DOHH2 (cell line): ENCODE data around the gene POP4.

ENCODE experiments used
- EZH2phosphoT487 ChIP-seq: fragments of 200-600 bp; sonication (generic); IDR thresholded peaks from 2 replicates; pipeline ENCODE4 v1.6.1; 2017; ENCODE audit warnings: borderline replicate concordance, mild to moderate bottlenecking, antibody characterized with exemption, low read length, moderate library complexity, mixed read lengths
- TF ChIP-seq, protein P1 (sequence below): fragments of 200-600 bp; sonication (generic); IDR thresholded peaks from one replicate; pipeline ENCODE4 v1.5.1; 2014; ENCODE audit warnings: antibody characterized with exemption, mild to moderate bottlenecking, low read depth, low read length; ENCODE audit not compliant: poor library complexity, severe bottlenecking

DNA sequence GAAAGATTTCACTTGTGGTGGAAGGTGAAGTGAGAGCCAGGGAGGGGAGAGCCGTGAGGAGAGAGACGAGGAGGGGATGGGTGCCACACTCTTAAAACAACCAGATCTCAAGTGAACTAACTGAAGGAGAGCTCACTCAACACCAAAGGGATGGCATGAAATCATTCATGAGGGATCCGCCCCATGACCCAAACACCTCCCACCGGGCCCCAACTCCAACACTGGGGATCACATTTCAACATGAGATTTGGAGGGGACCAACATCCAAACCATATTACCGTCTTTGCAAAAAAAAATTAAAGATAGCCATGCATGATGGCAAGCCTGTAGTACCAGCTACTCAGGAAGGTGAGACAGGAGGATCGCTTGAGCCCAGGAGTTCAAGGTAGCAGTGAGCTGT, 34.9 kb upstream of the POP4 start:
- TF ChIP-seq, protein P1, sequence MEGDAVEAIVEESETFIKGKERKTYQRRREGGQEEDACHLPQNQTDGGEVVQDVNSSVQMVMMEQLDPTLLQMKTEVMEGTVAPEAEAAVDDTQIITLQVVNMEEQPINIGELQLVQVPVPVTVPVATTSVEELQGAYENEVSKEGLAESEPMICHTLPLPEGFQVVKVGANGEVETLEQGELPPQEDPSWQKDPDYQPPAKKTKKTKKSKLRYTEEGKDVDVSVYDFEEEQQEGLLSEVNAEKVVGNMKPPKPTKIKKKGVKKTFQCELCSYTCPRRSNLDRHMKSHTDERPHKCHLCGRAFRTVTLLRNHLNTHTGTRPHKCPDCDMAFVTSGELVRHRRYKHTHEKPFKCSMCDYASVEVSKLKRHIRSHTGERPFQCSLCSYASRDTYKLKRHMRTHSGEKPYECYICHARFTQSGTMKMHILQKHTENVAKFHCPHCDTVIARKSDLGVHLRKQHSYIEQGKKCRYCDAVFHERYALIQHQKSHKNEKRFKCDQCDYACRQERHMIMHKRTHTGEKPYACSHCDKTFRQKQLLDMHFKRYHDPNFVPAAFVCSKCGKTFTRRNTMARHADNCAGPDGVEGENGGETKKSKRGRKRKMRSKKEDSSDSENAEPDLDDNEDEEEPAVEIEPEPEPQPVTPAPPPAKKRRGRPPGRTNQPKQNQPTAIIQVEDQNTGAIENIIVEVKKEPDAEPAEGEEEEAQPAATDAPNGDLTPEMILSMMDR: no peak
- no peak for TF ChIP-seq EZH2phosphoT487
